Activated T-cell treated with anti-CD3 and anti-CD28 coated beads, Interleukin-2, amount 50 U/mL, for 4 hours (primary cell): ENCODE measurements around the gene EAF2. TPM values are rescaled to one million over a fixed set of nuclear protein-coding genes. Genes with fewer than 3 reads are reported as not detected.

ENCODE experiments used
- ATAC-seq, 2 donors: fragments of 200-7000 bp; cut with Tn5 transposase; one replicate each; pipeline ENCODE4 v1.10.0; 2021
- DNase-seq: peaks from one replicate; pipeline ENCODE4 v3.0.0-alpha.2; 2020
- H3K27me3 Mint-ChIP-seq: one replicate; pipeline ENCODE4 v1.8.0; 2021; ENCODE audit warnings: low read depth, mixed read lengths
- H3K36me3 Mint-ChIP-seq: one replicate; pipeline ENCODE4 v1.8.0; 2022; ENCODE audit warnings: mixed read lengths; ENCODE audit not compliant: insufficient read depth
- H3K4me1 Mint-ChIP-seq: one replicate; pipeline ENCODE4 v1.8.0; 2021; ENCODE audit warnings: low read depth, mixed read lengths
- H3K4me3 Mint-ChIP-seq: one replicate; pipeline ENCODE4 v1.8.0; 2021; ENCODE audit warnings: mild to moderate bottlenecking, moderate library complexity, mixed read lengths
- H3K9me3 Mint-ChIP-seq: one replicate; pipeline ENCODE4 v1.8.0; 2021; ENCODE audit warnings: mixed read lengths
- total RNA-seq, 3 donors: library from RNA; stranded (reverse); gene quantifications; one replicate each; pipeline ENCODE4 v1.2.1, GENCODE V29; 2021

EAF2 gene
- total RNA-seq: 10 to 100 TPM in 1 of 3 donors, 1 to 10 TPM in 2; 8.6 to 13.8 (median 9.6) TPM

DNA sequence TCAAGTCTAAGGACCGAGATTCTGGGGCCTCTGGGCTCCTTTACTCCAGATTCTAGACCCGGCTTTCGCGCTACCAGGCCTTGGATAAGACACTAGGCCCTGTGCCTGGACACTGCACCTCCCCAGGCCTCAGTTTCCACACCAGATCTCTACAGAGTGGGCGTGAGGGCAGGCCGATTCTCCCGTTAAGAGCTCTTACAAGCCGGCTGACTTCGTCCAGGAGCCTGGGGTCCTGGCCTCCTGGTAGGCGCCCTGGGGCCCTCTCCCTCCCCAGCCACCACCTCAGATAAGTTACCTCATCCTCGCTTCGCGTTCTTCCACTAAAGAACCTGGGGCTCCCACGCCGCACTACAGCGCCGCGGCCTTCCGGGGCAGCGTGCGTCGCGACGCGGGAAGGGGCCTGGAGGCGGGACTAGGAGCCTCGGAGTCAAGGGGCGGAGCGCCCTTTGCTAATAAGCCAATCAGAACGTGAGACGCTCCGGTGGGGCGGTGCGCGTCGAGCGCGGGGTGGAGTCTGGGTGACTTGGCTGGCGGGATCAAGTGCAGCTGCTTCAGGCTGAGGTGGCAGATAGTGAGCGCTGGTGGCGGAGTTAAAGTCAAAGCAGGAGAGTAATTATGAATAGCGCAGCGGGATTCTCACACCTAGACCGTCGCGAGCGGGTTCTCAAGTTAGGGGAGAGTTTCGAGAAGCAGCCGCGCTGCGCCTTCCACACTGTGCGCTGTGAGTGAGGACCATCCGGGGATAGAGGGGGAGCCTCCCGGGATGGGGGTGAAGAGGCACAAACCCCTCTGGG lies at the start of gene EAF2, which contains the start of gene IQCB1:
Gene EAF2, plus strand, starts transcription at position 539 of the 794 bp plus-strand sequence. Its CDS starts 77 bp downstream, at position 616.
Gene IQCB1, minus strand, starts transcription at position 390 of the 794 bp plus-strand sequence. CDS start 6,100 bp downstream, outside the sequence.
- peak; percentile 98 to 99 for ATAC-seq
- no peaks in the 10 kb centered on the region for H3K9me3 Mint-ChIP-seq
- H3K27me3 Mint-ChIP-seq: no peaks in the 10 kb centered on the region
- H3K4me3 Mint-ChIP-seq: peak within 1 kb of the TSS; percentile 94
- peaks cover 47% of the 10 kb centered on the region for H3K4me1 Mint-ChIP-seq
- H3K36me3 Mint-ChIP-seq: peaks cover 21% of the 10 kb centered on the region
- peak; percentile 95 for DNase-seq

- no peak for ATAC-seq
- peaks cover 61% of the 10 kb centered on the region for H3K36me3 Mint-ChIP-seq
- no peaks in the 10 kb centered on the region for H3K27me3 Mint-ChIP-seq
- no peak for DNase-seq
- no peaks in the 10 kb centered on the region for H3K4me1 Mint-ChIP-seq
- H3K4me3 Mint-ChIP-seq: no peak overlapping the region
- no peaks in the 10 kb centered on the region for H3K9me3 Mint-ChIP-seq
Measured at GRCh38 chr3:121786485-121786884, 48.5 kb upstream of the EAF2 start.

DNA sequence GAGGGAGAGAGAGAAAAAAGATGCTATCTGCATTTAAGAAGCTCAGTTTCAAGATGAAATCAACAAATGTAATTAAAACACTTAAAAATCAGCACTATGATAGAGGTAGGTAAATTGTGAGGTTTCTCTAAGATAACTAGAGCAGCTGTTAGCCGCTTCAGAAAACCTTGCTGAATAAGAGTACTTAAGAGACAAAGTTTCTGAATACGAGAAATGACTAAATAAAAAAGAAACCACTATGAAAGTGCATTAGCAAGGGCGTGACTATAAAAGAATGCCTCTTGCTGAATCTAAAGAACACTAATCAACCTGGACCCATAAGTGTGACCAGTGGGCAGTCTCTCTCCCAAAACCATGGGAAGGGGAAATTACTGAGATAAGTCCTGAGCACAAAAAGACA lies 41.9 kb upstream of the EAF2 start:
- no peaks in the 10 kb centered on the region for H3K4me1 Mint-ChIP-seq
- H3K36me3 Mint-ChIP-seq: peaks cover 44% of the 10 kb centered on the region
- DNase-seq: no peak
- no peaks in the 10 kb centered on the region for H3K9me3 Mint-ChIP-seq
- no peak for ATAC-seq
- no peaks in the 10 kb centered on the region for H3K27me3 Mint-ChIP-seq
- H3K4me3 Mint-ChIP-seq: no peak overlapping the region

DNA sequence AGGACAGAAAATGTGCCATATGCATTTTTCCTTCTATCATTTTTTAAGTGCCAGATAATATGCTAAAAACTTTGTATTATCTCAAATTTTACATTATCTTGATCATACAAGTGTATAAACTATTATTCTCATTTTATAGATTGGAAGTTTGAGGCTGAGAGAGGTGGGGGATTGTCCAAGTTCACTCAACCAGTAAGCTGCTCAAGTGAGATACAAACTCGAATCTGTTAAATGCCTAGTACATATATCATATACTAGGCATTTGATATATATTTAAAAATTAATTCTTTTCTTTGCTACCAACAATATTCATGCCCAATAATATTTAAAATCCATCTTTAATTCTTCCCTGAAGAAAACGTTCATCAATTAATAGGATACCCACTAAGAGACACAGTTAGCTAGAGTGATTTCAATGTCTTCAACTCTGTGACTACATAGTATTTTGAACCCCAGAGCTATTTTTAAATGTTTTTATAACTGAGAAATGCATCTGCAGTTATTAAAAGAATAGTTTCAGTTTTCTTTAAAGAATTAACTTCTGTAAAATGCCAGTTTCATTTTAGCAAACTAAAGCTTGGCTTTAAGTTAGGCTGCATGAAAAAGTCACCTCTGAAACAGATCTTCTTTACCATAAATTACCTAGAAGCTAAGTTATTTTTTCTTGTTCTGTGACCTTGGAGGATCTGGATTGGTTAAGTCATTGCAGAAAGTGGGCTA lies 40.6 kb upstream of the EAF2 start:
- H3K4me1 Mint-ChIP-seq: no peaks in the 10 kb centered on the region
- no peak for DNase-seq
- no peak overlapping the region for H3K4me3 Mint-ChIP-seq
- no peaks in the 10 kb centered on the region for H3K27me3 Mint-ChIP-seq
- no peaks in the 10 kb centered on the region for H3K9me3 Mint-ChIP-seq
- ATAC-seq: no peak
- peaks cover 31% of the 10 kb centered on the region for H3K36me3 Mint-ChIP-seq

GRCh38 chr3:121796970-121797369 lies 38.0 kb upstream of the EAF2 start:
- H3K36me3 Mint-ChIP-seq: peaks cover 31% of the 10 kb centered on the region
- no peaks in the 10 kb centered on the region for H3K27me3 Mint-ChIP-seq
- peaks cover 4% of the 10 kb centered on the region for H3K4me1 Mint-ChIP-seq
- DNase-seq (no peak), ATAC-seq (no peak)
- no peaks in the 10 kb centered on the region for H3K9me3 Mint-ChIP-seq
- no peak overlapping the region for H3K4me3 Mint-ChIP-seq

DNA sequence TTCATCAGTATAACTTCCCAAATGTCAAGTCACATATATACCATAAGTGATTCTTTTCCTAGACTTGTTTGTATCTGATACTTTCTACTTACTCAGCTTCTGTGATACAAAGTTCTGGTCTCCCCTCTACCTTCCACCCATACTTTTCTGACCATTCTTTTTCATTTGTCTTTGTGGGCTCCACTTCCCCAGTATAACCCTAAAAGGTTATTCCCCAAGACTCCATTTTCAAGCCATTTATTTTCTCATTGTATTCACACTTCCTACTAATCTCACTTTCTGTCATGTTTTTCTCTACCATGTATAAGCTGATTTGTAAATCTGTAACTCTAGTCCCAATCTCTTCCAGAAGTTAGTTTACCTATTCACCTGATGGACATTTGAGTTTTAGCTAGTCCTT lies 34.1 kb upstream of the EAF2 start:
- Mint-ChIP-seq H3K4me3 (no peak overlapping the region), H3K36me3 (peaks cover 48% of the 10 kb centered on the region), H3K4me1 (peaks cover 8% of the 10 kb centered on the region), H3K9me3 (no peaks in the 10 kb centered on the region), H3K27me3 (no peaks in the 10 kb centered on the region)
- ATAC-seq (no peak), DNase-seq (no peak)

DNA sequence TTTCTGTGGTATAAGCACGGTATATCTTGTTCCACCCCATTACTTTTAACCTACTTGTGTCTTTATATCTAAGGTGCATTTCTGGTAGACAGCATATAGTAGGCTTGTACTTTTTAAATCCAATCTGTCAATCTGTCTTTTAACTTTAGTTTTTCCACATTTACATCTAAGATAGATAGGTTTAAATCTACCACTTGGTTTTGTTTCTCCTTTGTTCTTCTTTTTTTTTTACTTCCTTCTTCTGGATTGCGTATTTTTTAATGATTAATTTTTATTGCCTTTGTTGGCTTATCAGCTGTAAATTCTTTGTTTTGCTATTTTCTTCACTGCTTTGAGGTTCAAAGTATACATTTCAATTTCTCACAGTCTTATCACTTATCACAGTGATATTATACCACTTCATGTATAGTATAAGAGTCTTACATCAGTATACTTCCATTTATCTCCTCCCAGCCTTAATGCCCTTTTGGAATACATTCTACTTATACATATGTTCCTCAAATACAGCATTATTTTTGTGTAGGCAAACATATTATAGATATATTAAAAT lies 31.2 kb upstream of the EAF2 start:
- H3K4me3 Mint-ChIP-seq: no peak overlapping the region
- H3K9me3 Mint-ChIP-seq: no peaks in the 10 kb centered on the region
- no peaks in the 10 kb centered on the region for H3K27me3 Mint-ChIP-seq
- H3K36me3 Mint-ChIP-seq: peaks cover 52% of the 10 kb centered on the region
- no peak for DNase-seq
- no peak for ATAC-seq
- H3K4me1 Mint-ChIP-seq: peaks cover 10% of the 10 kb centered on the region

- H3K36me3 Mint-ChIP-seq: peaks cover 57% of the 10 kb centered on the region
- H3K4me3 Mint-ChIP-seq: no peak overlapping the region
- DNase-seq (no peak), ATAC-seq (peak; percentile 51 to 58)
- H3K27me3 Mint-ChIP-seq: no peaks in the 10 kb centered on the region
- H3K9me3 Mint-ChIP-seq: no peaks in the 10 kb centered on the region
- H3K4me1 Mint-ChIP-seq: peaks cover 21% of the 10 kb centered on the region
Measured at GRCh38 chr3:121809249-121809648, 25.8 kb upstream of the EAF2 start.

DNA sequence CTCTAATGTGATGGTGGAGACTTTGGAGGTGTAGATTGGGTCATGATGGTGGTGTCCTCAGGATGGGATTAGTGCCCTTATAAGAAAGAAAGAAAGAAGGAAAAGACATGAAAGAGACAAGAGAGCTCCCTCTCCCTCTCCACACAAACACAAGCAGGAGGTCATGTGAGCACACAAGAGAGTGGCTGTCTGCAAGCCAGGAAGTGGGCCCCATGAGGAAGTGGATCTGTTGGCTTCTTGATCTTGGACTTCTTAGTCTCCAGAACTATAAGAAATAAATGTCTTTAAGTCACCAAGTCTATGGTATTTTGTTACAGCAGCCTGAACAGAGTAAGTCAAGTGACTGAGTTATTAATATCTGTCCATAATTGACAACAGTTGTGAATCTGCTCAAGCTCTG lies 17.3 kb upstream of the EAF2 start:
- DNase-seq (no peak), ATAC-seq (no peak)
- Mint-ChIP-seq H3K4me1 (peaks cover 49% of the 10 kb centered on the region), H3K9me3 (peaks cover 4% of the 10 kb centered on the region), H3K4me3 (no peak overlapping the region), H3K27me3 (no peaks in the 10 kb centered on the region), H3K36me3 (peaks cover 68% of the 10 kb centered on the region)

GRCh38 chr3:121818578-121818977 lies 16.4 kb upstream of the EAF2 start:
- ATAC-seq (no peak), DNase-seq (no peak)
- Mint-ChIP-seq H3K9me3 (peaks cover 11% of the 10 kb centered on the region), H3K36me3 (peaks cover 71% of the 10 kb centered on the region), H3K27me3 (no peaks in the 10 kb centered on the region), H3K4me1 (peaks cover 46% of the 10 kb centered on the region), H3K4me3 (no peak overlapping the region)

GRCh38 chr3:121819236-121819635 lies 15.8 kb upstream of the EAF2 start:
- H3K9me3 Mint-ChIP-seq: peaks cover 11% of the 10 kb centered on the region
- no peak overlapping the region for H3K4me3 Mint-ChIP-seq
- ATAC-seq: no peak
- peaks cover 41% of the 10 kb centered on the region for H3K4me1 Mint-ChIP-seq
- peaks cover 68% of the 10 kb centered on the region for H3K36me3 Mint-ChIP-seq
- DNase-seq: no peak
- no peaks in the 10 kb centered on the region for H3K27me3 Mint-ChIP-seq

GRCh38 chr3:121821421-121822199 lies 13.4 kb upstream of the EAF2 start:
- ATAC-seq: no peak
- H3K4me1 Mint-ChIP-seq: peaks cover 26% of the 10 kb centered on the region
- no peak overlapping the region for H3K4me3 Mint-ChIP-seq

GRCh38 chr3:121822973-121823372 lies 12.0 kb upstream of the EAF2 start:
- Mint-ChIP-seq H3K4me3 (no peak overlapping the region), H3K36me3 (peaks cover 66% of the 10 kb centered on the region), H3K27me3 (no peaks in the 10 kb centered on the region), H3K4me1 (peaks cover 18% of the 10 kb centered on the region), H3K9me3 (peaks cover 7% of the 10 kb centered on the region)
- DNase-seq (no peak), ATAC-seq (no peak)

More at GRCh38 chr3:121821421-121822199, 13.4 kb upstream of the EAF2 start:
- peaks cover 11% of the 10 kb centered on the region for H3K9me3 Mint-ChIP-seq
- H3K27me3 Mint-ChIP-seq: no peaks in the 10 kb centered on the region
- no peak for DNase-seq
- peaks cover 66% of the 10 kb centered on the region for H3K36me3 Mint-ChIP-seq

GRCh38 chr3:121834157-121834670 lies 795 bp upstream of the EAF2 start:
- Mint-ChIP-seq H3K4me1 (peaks cover 47% of the 10 kb centered on the region), H3K9me3 (no peaks in the 10 kb centered on the region), H3K27me3 (no peaks in the 10 kb centered on the region), H3K4me3 (peak overlapping the region; percentile 94), H3K36me3 (peaks cover 23% of the 10 kb centered on the region)
- no peak for ATAC-seq
- no peak for DNase-seq
